ENCODE results near the gene TNRC6C.
"Not testable (repeated sequence)": the region's sequence is repeated elsewhere in the genome, so short reads cannot be mapped to it uniquely, and the experiment has no call there.

The TNRC6C gene

GRCh38 chr17:78127239-78127887, 168.9 kb downstream of the TNRC6C start:
- DNase-seq, result peak in 1 of 2 experiments; percentile 43

GRCh38 chr17:78127888-78128550, 169.5 kb downstream of the TNRC6C start:
- DNase-seq, result peak in 1 of 2 experiments; percentile 71

- DNase-seq, result peak in 1 of 2 experiments; percentile 86
Observed at GRCh38 chr17:78128551-78129350, 170.2 kb downstream of the TNRC6C start, which contains the start of gene TMC6. TMC6 (minus strand) TSS chr17:78128755; CDS start chr17:78126832, 1,923 bp downstream.

GRCh38 chr17:78129351-78130089, 171.0 kb downstream of the TNRC6C start:
- no peak for DNase-seq

- no peak for DNase-seq
Observed at GRCh38 chr17:78130090-78130436, 171.6 kb downstream of the TNRC6C start.

- DNase-seq, result no peak
Observed at GRCh38 chr17:78130437-78131101, 172.1 kb downstream of the TNRC6C start, which contains the start of gene TMC8. TMC8 (plus strand) TSS chr17:78130771; CDS start chr17:78131589, 818 bp downstream.

GRCh38 chr17:78131172-78132083, 172.9 kb downstream of the TNRC6C start:
- peak in 1 of 2 experiments; percentile 45 for DNase-seq

- DNase-seq, result peak in 1 of 2 experiments; percentile 59
Observed at GRCh38 chr17:78132084-78132676, 173.7 kb downstream of the TNRC6C start.

GRCh38 chr17:78132767-78133178, 174.3 kb downstream of the TNRC6C start:
- no peak for DNase-seq

GRCh38 chr17:78133179-78133951, 174.9 kb downstream of the TNRC6C start:
- no peak for DNase-seq

- DNase-seq, result peak; percentile 86 to 94
Observed at GRCh38 chr17:78133971-78134898, 175.7 kb downstream of the TNRC6C start.

GRCh38 chr17:78134899-78135385, 176.4 kb downstream of the TNRC6C start:
- no peak for DNase-seq

GRCh38 chr17:78135858-78136500, 177.5 kb downstream of the TNRC6C start:
- DNase-seq, result no peak

GRCh38 chr17:78137392-78138203, 179.1 kb downstream of the TNRC6C start:
- no peak for DNase-seq

GRCh38 chr17:78138204-78139060, 179.9 kb downstream of the TNRC6C start:
- DNase-seq, result no peak

- DNase-seq, result not testable (repeated sequence)
Observed at GRCh38 chr17:78139861-78140168, 181.3 kb downstream of the TNRC6C start.
